Smooth muscle cell (in vitro differentiated cells): Measurements from ENCODE around the gene TRIM45. TPM values are rescaled to one million over a fixed set of nuclear protein-coding genes. Genes with fewer than 3 reads are reported as not detected.
A peak's percentile ranks its signal among the peaks of the same experiment; 100 is the strongest.

ENCODE experiments used
- DNase-seq: peaks from one replicate; lab custom pipeline; 2025; ENCODE audit not compliant: unreplicated experiment; lab: John Stamatoyannopoulos, UW
- H2AFZ ChIP-seq: fragments of 200-600 bp; sonication (generic); 2 replicates; pipeline ENCODE4 v1.6.0; 2016; ENCODE audit warnings: antibody characterized with exemption, low read depth, mild to moderate bottlenecking
- H3F3A ChIP-seq: fragments of 200-600 bp; sonication (generic); 2 replicates; pipeline ENCODE4 v1.6.0; 2017; ENCODE audit warnings: antibody characterized with exemption, low read depth
- H3K27ac ChIP-seq: fragments of 200-600 bp; sonication (generic); 2 replicates; pipeline ENCODE4 v1.5.1; 2016; ENCODE audit warnings: low read depth, mild to moderate bottlenecking
- H3K27me3 ChIP-seq: fragments of 200-600 bp; sonication (generic); 2 replicates; pipeline ENCODE4 v1.6.1; 2016; ENCODE audit warnings: low read depth, mild to moderate bottlenecking
- H3K36me3 ChIP-seq: fragments of 200-600 bp; sonication (generic); 2 replicates; pipeline ENCODE4 v1.5.1; 2016; ENCODE audit warnings: low read depth
- H3K4me1 ChIP-seq: fragments of 200-600 bp; sonication (generic); 2 replicates; pipeline ENCODE4 v1.5.1; 2016; ENCODE audit warnings: low read depth
- H3K4me2 ChIP-seq: fragments of 200-600 bp; sonication (generic); 2 replicates; pipeline ENCODE4 v1.6.0; 2016; ENCODE audit warnings: mild to moderate bottlenecking
- H3K4me3 ChIP-seq: fragments of 200-600 bp; sonication (generic); 2 replicates; pipeline ENCODE4 v1.5.1; 2016; ENCODE audit warnings: mild to moderate bottlenecking
- H3K79me2 ChIP-seq: fragments of 200-600 bp; sonication (generic); 2 replicates; pipeline ENCODE4 v1.6.0; 2016; ENCODE audit warnings: low read depth, mild to moderate bottlenecking
- H3K9ac ChIP-seq: fragments of 200-600 bp; sonication (generic); 2 replicates; pipeline ENCODE4 v1.6.0; 2016; ENCODE audit warnings: low read depth
- H3K9me3 ChIP-seq: fragments of 200-600 bp; sonication (generic); replicated peaks from 2 replicates; pipeline ENCODE4 v1.5.1; 2016; ENCODE audit warnings: low read depth
- H4K20me1 ChIP-seq: fragments of 200-600 bp; sonication (generic); 2 replicates; pipeline ENCODE4 v1.6.0; 2016; ENCODE audit warnings: low read depth
- CTCF ChIP-seq: fragments of 200-600 bp; sonication (generic); IDR thresholded peaks from 2 replicates; pipeline ENCODE4 v1.5.1; 2017; ENCODE audit warnings: borderline replicate concordance, mild to moderate bottlenecking, antibody characterized with exemption; ENCODE audit not compliant: insufficient read depth, poor library complexity, severe bottlenecking
- WGBS: methylation state at CpG from one replicate; pipeline ENCODE4 v1.1.7; 2016; ENCODE audit warnings: low lambda C conversion rate; 5-methylcytosine and 5-hydroxymethylcytosine counted together
- polyA plus RNA-seq: library from polyadenylated mRNA; unstranded; fragments of >200 nt; fragmentation: Nextera tagmentation; extraction: Ambion mirVana; gene quantifications from 2 replicates; pipeline ENCODE4 v1.2.1, GENCODE V29; 2016
- total RNA-seq: library from RNA; depleted of rRNA; stranded (reverse); fragments of >200 nt; gene quantifications from 2 replicates; pipeline ENCODE4 v1.2.3, GENCODE V29; 2014

TRIM45 gene
- total and polyA plus RNA-seq, 2 experiments from 2014 or later: 4.4 to 4.6 TPM

GRCh38 chr1:117150316-117150715, 28.8 kb upstream of the TRIM45 start:
- Histone ChIP-seq H4K20me1 (no peaks in the 10 kb centered on the region), H3K9me3 (no peaks in the 10 kb centered on the region), H3K27me3 (no peaks in the 10 kb centered on the region), H2AFZ (no peak overlapping the region), H3K4me1 (peaks cover 15% of the 10 kb centered on the region), H3K9ac (no peak overlapping the region), H3K4me2 (no peak overlapping the region), H3K27ac (no peak overlapping the region), H3K4me3 (no peak overlapping the region), H3F3A (no peaks in the 10 kb centered on the region), H3K36me3 (no peaks in the 10 kb centered on the region), H3K79me2 (no peaks in the 10 kb centered on the region)
- DNase-seq: no peak
- TF ChIP-seq CTCF: no peak
- 78% methylated on average over 2 of the region's 2 CpGs for WGBS

GRCh38 chr1:117147856-117148588, 26.5 kb upstream of the TRIM45 start:
- Histone ChIP-seq H3K4me2 (peak overlapping the region; percentile 8), H2AFZ (no peak overlapping the region)
- WGBS: 57% methylated on average over 5 of the region's 5 CpGs

GRCh38 chr1:117147341-117147831, 25.8 kb upstream of the TRIM45 start:
- Histone ChIP-seq H3K27ac (peak overlapping the region; percentile 54), H2AFZ (no peak overlapping the region), H3K4me3 (no peak overlapping the region), H3K9ac (peak overlapping the region; percentile 19), H4K20me1 (no peaks in the 10 kb centered on the region), H3K9me3 (no peaks in the 10 kb centered on the region), H3K36me3 (no peaks in the 10 kb centered on the region), H3K4me1 (peaks cover 15% of the 10 kb centered on the region), H3K79me2 (no peaks in the 10 kb centered on the region), H3K4me2 (peak overlapping the region; percentile 40), H3K27me3 (no peaks in the 10 kb centered on the region), H3F3A (no peaks in the 10 kb centered on the region)
- no peak for TF ChIP-seq CTCF
- DNase-seq: no peak
- WGBS: 73% methylated on average over 4 of the region's 4 CpGs

More at GRCh38 chr1:117147856-117148588, 26.5 kb upstream of the TRIM45 start:
- Histone ChIP-seq H3K9ac (peak overlapping the region; percentile 19), H4K20me1 (no peaks in the 10 kb centered on the region), H3K4me3 (no peak overlapping the region), H3K9me3 (no peaks in the 10 kb centered on the region), H3K27ac (peak overlapping the region; percentile 54), H3K79me2 (no peaks in the 10 kb centered on the region), H3K4me1 (peaks cover 15% of the 10 kb centered on the region), H3F3A (no peaks in the 10 kb centered on the region), H3K27me3 (no peaks in the 10 kb centered on the region), H3K36me3 (no peaks in the 10 kb centered on the region)
- no peak for TF ChIP-seq CTCF
- DNase-seq: no peak
